PFSK-1 (cell line): Measurements from ENCODE around the gene GNA15.

Experiments
- FOXP2 ChIP-seq: optimal IDR thresholded peaks from 2 replicates; pipeline ENCODE3; 2011; ENCODE audit warnings: borderline replicate concordance, control low read depth, inconsistent platforms; ENCODE audit not compliant: insufficient read depth; ENCODE audit errors: extremely low read length, extremely low read depth
- POLR2AphosphoS5 ChIP-seq: IDR thresholded peaks from 2 replicates; pipeline ENCODE4 v1.6.1; 2012; ENCODE audit warnings: low read depth, mild to moderate bottlenecking, control low read depth, low read length, moderate library complexity
- SIN3A ChIP-seq: IDR thresholded peaks from 2 replicates; pipeline ENCODE4 v1.6.1; 2012; ENCODE audit warnings: mild to moderate bottlenecking, low read length, moderate library complexity, borderline replicate concordance; ENCODE audit not compliant: insufficient read depth
- TAF1 ChIP-seq: IDR thresholded peaks from 2 replicates; pipeline ENCODE4 v1.6.1; 2012; ENCODE audit warnings: low read length, control low read depth, borderline replicate concordance; ENCODE audit not compliant: insufficient read depth
- TF ChIP-seq, protein P1 (sequence below), 2 experiments: IDR thresholded peaks; 2 replicates each; pipeline versions ENCODE4 v1.6.1 to v1.8.0; 2011 to 2012; ENCODE audit warnings: low read depth in 2 of 2, low read length in 2 of 2, control low read depth in 1 of 2, inconsistent platforms in 1 of 2, mild to moderate bottlenecking in 1 of 2, moderate library complexity in 1 of 2; ENCODE audit not compliant: insufficient read depth in 1 of 2

GNA15 gene

DNA sequence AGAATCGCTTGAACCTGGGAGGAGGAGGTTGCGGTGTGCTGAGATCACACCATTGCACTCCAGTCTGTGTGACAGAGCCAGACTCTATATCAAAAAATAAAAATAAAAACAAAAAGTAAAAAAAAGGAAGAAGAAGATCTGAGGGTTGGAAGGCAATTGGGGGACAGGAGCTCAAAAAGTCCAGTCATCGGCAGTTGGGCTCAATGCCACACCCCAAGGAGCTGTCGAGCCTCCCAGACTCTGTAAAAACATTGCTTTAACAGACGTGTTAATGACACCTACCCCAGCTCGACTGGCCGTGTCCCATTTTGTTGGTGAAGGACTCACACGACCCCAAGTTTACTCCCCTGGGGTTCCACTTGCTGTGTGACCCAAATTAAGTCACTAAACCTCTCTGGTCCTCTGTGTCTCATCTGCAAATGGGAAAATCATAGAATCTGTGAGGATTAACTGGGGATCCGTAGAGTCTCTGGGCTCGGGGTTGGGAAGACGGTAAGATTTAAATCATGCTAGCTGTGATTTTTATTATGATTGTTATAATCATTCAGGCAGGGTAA is 7.0 kb downstream of the GNA15 start:
- TF ChIP-seq SIN3A, result no peak
- TF ChIP-seq, protein P1, sequence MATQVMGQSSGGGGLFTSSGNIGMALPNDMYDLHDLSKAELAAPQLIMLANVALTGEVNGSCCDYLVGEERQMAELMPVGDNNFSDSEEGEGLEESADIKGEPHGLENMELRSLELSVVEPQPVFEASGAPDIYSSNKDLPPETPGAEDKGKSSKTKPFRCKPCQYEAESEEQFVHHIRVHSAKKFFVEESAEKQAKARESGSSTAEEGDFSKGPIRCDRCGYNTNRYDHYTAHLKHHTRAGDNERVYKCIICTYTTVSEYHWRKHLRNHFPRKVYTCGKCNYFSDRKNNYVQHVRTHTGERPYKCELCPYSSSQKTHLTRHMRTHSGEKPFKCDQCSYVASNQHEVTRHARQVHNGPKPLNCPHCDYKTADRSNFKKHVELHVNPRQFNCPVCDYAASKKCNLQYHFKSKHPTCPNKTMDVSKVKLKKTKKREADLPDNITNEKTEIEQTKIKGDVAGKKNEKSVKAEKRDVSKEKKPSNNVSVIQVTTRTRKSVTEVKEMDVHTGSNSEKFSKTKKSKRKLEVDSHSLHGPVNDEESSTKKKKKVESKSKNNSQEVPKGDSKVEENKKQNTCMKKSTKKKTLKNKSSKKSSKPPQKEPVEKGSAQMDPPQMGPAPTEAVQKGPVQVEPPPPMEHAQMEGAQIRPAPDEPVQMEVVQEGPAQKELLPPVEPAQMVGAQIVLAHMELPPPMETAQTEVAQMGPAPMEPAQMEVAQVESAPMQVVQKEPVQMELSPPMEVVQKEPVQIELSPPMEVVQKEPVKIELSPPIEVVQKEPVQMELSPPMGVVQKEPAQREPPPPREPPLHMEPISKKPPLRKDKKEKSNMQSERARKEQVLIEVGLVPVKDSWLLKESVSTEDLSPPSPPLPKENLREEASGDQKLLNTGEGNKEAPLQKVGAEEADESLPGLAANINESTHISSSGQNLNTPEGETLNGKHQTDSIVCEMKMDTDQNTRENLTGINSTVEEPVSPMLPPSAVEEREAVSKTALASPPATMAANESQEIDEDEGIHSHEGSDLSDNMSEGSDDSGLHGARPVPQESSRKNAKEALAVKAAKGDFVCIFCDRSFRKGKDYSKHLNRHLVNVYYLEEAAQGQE (IDR thresholded peaks at IDR 0.05; ENCODE audit: insufficient read depth in 1 of 2, low read depth in 2 of 2, low read length in 2 of 2), result no peak
- TF ChIP-seq TAF1, result no peak
- no peak for TF ChIP-seq FOXP2
- TF ChIP-seq POLR2AphosphoS5, result no peak

DNA sequence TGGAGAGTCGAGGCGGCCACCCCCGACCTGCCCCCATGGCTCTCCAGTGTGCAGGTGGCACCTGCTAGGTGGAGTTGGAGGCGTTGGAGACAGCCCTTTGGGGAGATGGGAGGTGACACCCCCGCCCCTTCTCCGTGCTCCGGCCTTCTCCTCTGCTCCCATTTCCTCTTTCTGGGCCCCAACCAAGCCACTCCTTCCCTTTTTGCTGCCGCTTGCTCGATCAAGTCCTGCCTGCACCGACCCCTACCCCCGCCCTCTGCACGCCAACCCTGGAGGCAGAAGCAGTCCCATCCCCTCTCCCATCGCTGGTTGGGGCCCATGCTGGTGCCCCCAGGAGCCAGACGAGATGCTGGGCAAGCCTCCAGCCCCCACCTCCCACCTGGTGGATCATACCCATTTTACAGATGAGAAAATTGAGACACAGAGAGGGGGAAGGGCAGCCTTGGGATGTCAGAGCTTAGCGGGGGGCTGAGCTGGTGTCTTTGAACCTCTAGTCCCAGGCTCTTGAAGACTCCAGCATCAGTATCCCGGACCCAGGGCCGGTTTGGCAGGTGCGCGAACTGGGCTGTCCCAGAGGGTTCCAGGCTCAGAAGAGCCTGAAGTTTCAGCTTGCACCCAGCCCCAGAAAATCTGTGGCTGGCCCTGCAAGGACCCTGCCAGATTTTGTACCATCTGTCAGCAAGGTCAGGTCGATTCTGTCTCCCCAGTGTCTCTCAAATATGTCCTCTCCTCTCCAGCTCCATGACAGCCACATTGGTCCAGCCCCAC is 10.3 kb downstream of the GNA15 start:
- TF ChIP-seq FOXP2 (no peak), TAF1 (no peak)

DNA sequence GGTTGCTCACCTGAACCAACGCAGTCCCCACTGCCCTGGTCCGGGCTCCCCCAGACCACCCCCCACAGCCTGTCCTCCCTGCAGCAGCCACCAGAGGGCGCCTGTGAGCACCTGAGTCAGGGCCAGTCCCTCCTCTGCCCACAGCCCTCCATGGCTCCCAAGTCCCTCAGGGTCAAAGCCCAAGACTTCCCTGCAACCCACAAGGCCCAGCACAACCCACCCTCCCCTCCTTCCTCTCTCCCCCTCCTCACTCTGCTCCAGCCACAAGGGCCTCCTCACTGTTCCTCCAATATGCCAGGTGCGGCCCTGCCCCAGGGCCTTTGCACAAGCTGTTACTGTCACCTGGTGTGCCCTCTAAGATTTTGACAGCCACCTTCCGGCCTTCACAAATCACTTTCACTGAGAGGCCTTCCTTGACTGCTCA is 10.9 kb downstream of the GNA15 start:
- TF ChIP-seq SIN3A (no peak), POLR2AphosphoS5 (no peak), FOXP2 (no peak), TAF1 (no peak)
- TF ChIP-seq, protein P1 (IDR thresholded peaks at IDR 0.05; ENCODE audit: insufficient read depth in 1 of 2, low read depth in 2 of 2, low read length in 2 of 2), result no peak

DNA sequence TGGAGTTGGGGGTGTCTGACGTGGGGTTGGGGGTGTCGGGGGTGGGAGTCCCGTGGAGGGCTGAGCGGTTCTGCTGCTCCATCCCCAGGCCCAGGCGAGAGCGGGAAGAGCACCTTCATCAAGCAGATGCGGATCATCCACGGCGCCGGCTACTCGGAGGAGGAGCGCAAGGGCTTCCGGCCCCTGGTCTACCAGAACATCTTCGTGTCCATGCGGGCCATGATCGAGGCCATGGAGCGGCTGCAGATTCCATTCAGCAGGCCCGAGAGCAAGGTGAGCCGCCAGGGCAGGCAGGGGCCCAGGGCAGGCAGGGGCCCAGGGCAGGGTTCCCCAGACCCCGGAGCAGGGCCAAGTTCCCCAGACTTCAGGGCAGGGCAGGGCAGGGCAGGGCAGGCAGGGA is 12.7 kb downstream of the GNA15 start:
- TF ChIP-seq SIN3A (no peak), FOXP2 (no peak), TAF1 (no peak), POLR2AphosphoS5 (no peak)
- TF ChIP-seq, protein P1 (IDR thresholded peaks at IDR 0.05; ENCODE audit: insufficient read depth in 1 of 2, low read depth in 2 of 2, low read length in 2 of 2), result no peak

DNA sequence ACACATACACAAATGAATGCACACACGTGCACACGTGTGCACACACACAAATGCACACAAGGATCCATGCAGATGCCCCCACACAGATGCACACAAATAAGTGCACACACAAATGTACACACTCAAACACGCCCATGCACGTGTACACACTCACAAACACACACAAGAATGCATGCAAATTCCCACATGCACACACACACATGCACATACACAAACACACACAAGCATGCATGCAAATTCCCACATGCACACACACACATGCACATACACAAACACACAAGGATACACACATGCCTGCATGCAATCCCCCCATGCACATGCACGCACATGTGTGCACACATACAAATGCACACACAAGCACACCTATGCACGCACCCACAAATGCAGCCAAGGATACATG is 13.3 kb downstream of the GNA15 start:
- no peak for TF ChIP-seq FOXP2
- no peak for TF ChIP-seq SIN3A
- TF ChIP-seq POLR2AphosphoS5, result no peak
- TF ChIP-seq, protein P1 (IDR thresholded peaks at IDR 0.05; ENCODE audit: insufficient read depth in 1 of 2, low read depth in 2 of 2, low read length in 2 of 2), result no peak
- no peak for TF ChIP-seq TAF1
